GM12878 (cell line): Measurements from ENCODE around the gene CD151. TPM values are rescaled to one million over a fixed set of nuclear protein-coding genes. Genes with fewer than 3 reads are reported as not detected.

Source experiments
- ESRRA ChIP-seq: IDR thresholded peaks from 2 replicates; pipeline ENCODE4 v1.6.1; 2012; ENCODE audit warnings: mild to moderate bottlenecking, low read length, improper control_type of control experiment
- FOS ChIP-seq: IDR thresholded peaks from 3 replicates; pipeline ENCODE4 v1.6.1; 2011; ENCODE audit warnings: borderline replicate concordance; ENCODE audit not compliant: insufficient read length; ENCODE audit errors: extremely low read depth
- HCFC1 ChIP-seq: fragments of 150-350 bp; IDR thresholded peaks from 2 replicates; pipeline ENCODE4 v1.6.1; 2014; ENCODE audit warnings: low read length
- SMC3 ChIP-seq: IDR thresholded peaks from 2 replicates; pipeline ENCODE4 v1.6.1; 2011; ENCODE audit warnings: low read length, improper control_type of control experiment, borderline replicate concordance
- YY1 ChIP-seq: IDR thresholded peaks from 2 replicates; pipeline ENCODE4 v1.6.1; 2011; ENCODE audit warnings: low read depth, mild to moderate bottlenecking, low read length
- ZNF384 ChIP-seq: IDR thresholded peaks from 2 replicates; pipeline ENCODE4 v1.6.1; 2012; ENCODE audit warnings: low read depth, mild to moderate bottlenecking, low read length, improper control_type of control experiment, borderline replicate concordance
- polyA plus RNA-seq, 11 experiments: library from polyadenylated mRNA; depleted of rRNA in 4 of 11; unstranded in 6 of 11; stranded (reverse) in 5 of 11; fragments of >200 nt; fragmentation: Nextera tagmentation in 4 of 11; fragmentation: Illumina TruSeq in 1 of 11; extraction: Ambion mirVana in 4 of 11; extraction: Trizol in 1 of 11; gene quantifications; 1 replicate in 1 of 11; 2 replicates in 10 of 11; pipeline versions ENCODE4 v1.2.1 to v1.2.3, GENCODE V29; 2011 to 2016; ENCODE audit warnings: inconsistent platforms in 2 of 11, missing spikeins in 2 of 11, low read depth in 1 of 11
- total RNA-seq, 4 experiments: library from RNA; depleted of rRNA in 3 of 4; stranded (reverse); fragments of >200 nt in 3 of 4; fragmentation: Illumina TruSeq in 1 of 4; extraction: Trizol in 1 of 4; gene quantifications; 2 replicates each; pipeline versions ENCODE4 v1.2.1 to v1.2.3, GENCODE V29; 2013 to 2021
- TF ChIP-seq, protein P1 (sequence below): fragments of 150-350 bp; IDR thresholded peaks from 2 replicates; pipeline ENCODE4 v1.6.1; 2014; ENCODE audit warnings: mild to moderate bottlenecking, low read depth, low read length
- TF ChIP-seq, protein P2 (sequence below), 3 experiments: IDR thresholded peaks in 2 of 3; conservative IDR thresholded peaks in 1 of 3; 2 replicates each; pipeline ENCODE4 v1.5.1; 2011; ENCODE audit warnings: low read depth in 3 of 3, low read length in 3 of 3, mild to moderate bottlenecking in 3 of 3, control low read depth in 2 of 3, moderate library complexity in 2 of 3, inconsistent platforms in 1 of 3, mixed read lengths in 1 of 3; ENCODE audit not compliant: control insufficient read depth in 2 of 3, insufficient read depth in 1 of 3; ENCODE audit errors: extremely low read depth in 1 of 3
- TF ChIP-seq, protein P3 (sequence below): fragments of 450-650 bp; conservative IDR thresholded peaks from 2 replicates; pipeline ENCODE4 v1.6.1; 2017; ENCODE audit warnings: mild to moderate bottlenecking, moderate library complexity
- TF ChIP-seq, protein P4 (sequence below): IDR thresholded peaks from 2 replicates; pipeline ENCODE4 v1.6.1; 2011; ENCODE audit warnings: borderline replicate concordance, low read depth, mild to moderate bottlenecking, moderate library complexity, mixed read lengths, low read length; ENCODE audit not compliant: insufficient read depth; ENCODE audit errors: extremely low read length
- TF ChIP-seq, protein P5 (sequence below): fragments of 450-650 bp; IDR thresholded peaks from 2 replicates; pipeline ENCODE4 v1.6.1; 2017; ENCODE audit warnings: low read depth, mild to moderate bottlenecking, moderate library complexity
- TF ChIP-seq, protein P6 (sequence below): IDR thresholded peaks from 2 replicates; pipeline ENCODE4 v1.6.1; 2011; ENCODE audit warnings: low read depth, low read length, improper control_type of control experiment, borderline replicate concordance
- TF ChIP-seq, protein P7 (sequence below): IDR thresholded peaks from 2 replicates; pipeline ENCODE4 v1.6.1; 2012; ENCODE audit warnings: improper control_type of control experiment, low read depth, low read length; ENCODE audit not compliant: insufficient replicate concordance

CD151 gene
- total and polyA plus RNA-seq, 10 of the 15 experiments (the other 5 are each of a cell fraction or from before 2014, with no cell fraction given): 0.52 to 41.7 (median 14.7) TPM

DNA sequence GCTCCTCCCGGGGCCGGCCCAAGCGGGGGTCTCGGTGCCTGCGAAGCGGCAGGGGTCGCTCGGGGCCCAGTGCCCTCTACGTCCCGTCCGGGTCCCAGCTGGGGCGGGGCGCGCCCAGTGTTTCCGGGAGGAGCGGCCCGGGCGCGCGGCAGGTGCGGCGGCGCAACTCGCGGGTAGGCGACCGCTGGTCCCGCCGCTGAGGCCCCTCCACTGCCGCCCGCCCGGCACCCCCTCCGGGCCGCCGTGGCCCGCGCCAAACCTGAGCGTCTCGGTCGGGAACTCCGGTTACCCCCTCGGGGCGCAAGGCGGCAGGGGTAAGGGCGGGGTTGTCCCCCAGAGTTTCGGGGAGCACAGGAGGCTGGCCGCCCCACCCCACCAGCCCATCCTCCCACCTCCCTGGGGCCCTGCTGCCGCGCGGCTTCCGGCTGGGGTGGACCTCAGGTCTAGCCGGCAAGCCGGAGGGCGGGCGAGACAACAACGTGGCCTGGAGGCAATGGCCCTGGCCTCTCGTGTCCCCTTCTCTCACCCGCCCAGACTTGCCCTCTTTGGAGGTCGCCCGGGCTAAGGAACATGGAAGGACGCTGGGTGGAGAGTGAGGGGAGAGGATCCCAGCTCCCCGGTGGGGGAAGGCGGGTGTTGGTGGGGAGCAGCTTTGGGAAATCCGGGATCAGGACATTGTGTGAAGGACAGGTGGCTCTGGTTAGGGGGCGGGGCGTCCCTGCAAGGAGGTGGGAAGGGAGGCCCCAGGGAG, 5.4 kb upstream of the CD151 start (continued):
- TF ChIP-seq, protein P1, sequence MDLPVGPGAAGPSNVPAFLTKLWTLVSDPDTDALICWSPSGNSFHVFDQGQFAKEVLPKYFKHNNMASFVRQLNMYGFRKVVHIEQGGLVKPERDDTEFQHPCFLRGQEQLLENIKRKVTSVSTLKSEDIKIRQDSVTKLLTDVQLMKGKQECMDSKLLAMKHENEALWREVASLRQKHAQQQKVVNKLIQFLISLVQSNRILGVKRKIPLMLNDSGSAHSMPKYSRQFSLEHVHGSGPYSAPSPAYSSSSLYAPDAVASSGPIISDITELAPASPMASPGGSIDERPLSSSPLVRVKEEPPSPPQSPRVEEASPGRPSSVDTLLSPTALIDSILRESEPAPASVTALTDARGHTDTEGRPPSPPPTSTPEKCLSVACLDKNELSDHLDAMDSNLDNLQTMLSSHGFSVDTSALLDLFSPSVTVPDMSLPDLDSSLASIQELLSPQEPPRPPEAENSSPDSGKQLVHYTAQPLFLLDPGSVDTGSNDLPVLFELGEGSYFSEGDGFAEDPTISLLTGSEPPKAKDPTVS: no peak
- TF ChIP-seq HCFC1 (no peak), ZNF384 (no peak), ESRRA (no peak), SMC3 (no peak), FOS (no peak), YY1 (no peak)
- TF ChIP-seq, protein P2, sequence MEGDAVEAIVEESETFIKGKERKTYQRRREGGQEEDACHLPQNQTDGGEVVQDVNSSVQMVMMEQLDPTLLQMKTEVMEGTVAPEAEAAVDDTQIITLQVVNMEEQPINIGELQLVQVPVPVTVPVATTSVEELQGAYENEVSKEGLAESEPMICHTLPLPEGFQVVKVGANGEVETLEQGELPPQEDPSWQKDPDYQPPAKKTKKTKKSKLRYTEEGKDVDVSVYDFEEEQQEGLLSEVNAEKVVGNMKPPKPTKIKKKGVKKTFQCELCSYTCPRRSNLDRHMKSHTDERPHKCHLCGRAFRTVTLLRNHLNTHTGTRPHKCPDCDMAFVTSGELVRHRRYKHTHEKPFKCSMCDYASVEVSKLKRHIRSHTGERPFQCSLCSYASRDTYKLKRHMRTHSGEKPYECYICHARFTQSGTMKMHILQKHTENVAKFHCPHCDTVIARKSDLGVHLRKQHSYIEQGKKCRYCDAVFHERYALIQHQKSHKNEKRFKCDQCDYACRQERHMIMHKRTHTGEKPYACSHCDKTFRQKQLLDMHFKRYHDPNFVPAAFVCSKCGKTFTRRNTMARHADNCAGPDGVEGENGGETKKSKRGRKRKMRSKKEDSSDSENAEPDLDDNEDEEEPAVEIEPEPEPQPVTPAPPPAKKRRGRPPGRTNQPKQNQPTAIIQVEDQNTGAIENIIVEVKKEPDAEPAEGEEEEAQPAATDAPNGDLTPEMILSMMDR (IDR thresholded peaks at IDR 0.05 in 2 of 3, conservative IDR thresholded peaks at IDR 0.05 in 1 of 3; ENCODE audit: control insufficient read depth in 2 of 3, extremely low read depth in 1 of 3, insufficient read depth in 1 of 3, low read depth in 3 of 3, low read length in 3 of 3): no peak
- TF ChIP-seq, protein P3, sequence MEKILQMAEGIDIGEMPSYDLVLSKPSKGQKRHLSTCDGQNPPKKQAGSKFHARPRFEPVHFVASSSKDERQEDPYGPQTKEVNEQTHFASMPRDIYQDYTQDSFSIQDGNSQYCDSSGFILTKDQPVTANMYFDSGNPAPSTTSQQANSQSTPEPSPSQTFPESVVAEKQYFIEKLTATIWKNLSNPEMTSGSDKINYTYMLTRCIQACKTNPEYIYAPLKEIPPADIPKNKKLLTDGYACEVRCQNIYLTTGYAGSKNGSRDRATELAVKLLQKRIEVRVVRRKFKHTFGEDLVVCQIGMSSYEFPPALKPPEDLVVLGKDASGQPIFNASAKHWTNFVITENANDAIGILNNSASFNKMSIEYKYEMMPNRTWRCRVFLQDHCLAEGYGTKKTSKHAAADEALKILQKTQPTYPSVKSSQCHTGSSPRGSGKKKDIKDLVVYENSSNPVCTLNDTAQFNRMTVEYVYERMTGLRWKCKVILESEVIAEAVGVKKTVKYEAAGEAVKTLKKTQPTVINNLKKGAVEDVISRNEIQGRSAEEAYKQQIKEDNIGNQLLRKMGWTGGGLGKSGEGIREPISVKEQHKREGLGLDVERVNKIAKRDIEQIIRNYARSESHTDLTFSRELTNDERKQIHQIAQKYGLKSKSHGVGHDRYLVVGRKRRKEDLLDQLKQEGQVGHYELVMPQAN: peak; percentile 77
- TF ChIP-seq, protein P4, sequence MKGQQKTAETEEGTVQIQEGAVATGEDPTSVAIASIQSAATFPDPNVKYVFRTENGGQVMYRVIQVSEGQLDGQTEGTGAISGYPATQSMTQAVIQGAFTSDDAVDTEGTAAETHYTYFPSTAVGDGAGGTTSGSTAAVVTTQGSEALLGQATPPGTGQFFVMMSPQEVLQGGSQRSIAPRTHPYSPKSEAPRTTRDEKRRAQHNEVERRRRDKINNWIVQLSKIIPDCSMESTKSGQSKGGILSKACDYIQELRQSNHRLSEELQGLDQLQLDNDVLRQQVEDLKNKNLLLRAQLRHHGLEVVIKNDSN: no peak
- TF ChIP-seq, protein P5, sequence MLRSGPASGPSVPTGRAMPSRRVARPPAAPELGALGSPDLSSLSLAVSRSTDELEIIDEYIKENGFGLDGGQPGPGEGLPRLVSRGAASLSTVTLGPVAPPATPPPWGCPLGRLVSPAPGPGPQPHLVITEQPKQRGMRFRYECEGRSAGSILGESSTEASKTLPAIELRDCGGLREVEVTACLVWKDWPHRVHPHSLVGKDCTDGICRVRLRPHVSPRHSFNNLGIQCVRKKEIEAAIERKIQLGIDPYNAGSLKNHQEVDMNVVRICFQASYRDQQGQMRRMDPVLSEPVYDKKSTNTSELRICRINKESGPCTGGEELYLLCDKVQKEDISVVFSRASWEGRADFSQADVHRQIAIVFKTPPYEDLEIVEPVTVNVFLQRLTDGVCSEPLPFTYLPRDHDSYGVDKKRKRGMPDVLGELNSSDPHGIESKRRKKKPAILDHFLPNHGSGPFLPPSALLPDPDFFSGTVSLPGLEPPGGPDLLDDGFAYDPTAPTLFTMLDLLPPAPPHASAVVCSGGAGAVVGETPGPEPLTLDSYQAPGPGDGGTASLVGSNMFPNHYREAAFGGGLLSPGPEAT: peak; percentile 22; the same call in 1 of the 2 replicates
- TF ChIP-seq, protein P6, sequence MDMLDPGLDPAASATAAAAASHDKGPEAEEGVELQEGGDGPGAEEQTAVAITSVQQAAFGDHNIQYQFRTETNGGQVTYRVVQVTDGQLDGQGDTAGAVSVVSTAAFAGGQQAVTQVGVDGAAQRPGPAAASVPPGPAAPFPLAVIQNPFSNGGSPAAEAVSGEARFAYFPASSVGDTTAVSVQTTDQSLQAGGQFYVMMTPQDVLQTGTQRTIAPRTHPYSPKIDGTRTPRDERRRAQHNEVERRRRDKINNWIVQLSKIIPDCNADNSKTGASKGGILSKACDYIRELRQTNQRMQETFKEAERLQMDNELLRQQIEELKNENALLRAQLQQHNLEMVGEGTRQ: no peak
- TF ChIP-seq, protein P7, sequence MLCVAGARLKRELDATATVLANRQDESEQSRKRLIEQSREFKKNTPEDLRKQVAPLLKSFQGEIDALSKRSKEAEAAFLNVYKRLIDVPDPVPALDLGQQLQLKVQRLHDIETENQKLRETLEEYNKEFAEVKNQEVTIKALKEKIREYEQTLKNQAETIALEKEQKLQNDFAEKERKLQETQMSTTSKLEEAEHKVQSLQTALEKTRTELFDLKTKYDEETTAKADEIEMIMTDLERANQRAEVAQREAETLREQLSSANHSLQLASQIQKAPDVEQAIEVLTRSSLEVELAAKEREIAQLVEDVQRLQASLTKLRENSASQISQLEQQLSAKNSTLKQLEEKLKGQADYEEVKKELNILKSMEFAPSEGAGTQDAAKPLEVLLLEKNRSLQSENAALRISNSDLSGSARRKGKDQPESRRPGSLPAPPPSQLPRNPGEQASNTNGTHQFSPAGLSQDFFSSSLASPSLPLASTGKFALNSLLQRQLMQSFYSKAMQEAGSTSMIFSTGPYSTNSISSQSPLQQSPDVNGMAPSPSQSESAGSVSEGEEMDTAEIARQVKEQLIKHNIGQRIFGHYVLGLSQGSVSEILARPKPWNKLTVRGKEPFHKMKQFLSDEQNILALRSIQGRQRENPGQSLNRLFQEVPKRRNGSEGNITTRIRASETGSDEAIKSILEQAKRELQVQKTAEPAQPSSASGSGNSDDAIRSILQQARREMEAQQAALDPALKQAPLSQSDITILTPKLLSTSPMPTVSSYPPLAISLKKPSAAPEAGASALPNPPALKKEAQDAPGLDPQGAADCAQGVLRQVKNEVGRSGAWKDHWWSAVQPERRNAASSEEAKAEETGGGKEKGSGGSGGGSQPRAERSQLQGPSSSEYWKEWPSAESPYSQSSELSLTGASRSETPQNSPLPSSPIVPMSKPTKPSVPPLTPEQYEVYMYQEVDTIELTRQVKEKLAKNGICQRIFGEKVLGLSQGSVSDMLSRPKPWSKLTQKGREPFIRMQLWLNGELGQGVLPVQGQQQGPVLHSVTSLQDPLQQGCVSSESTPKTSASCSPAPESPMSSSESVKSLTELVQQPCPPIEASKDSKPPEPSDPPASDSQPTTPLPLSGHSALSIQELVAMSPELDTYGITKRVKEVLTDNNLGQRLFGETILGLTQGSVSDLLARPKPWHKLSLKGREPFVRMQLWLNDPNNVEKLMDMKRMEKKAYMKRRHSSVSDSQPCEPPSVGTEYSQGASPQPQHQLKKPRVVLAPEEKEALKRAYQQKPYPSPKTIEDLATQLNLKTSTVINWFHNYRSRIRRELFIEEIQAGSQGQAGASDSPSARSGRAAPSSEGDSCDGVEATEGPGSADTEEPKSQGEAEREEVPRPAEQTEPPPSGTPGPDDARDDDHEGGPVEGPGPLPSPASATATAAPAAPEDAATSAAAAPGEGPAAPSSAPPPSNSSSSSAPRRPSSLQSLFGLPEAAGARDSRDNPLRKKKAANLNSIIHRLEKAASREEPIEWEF: no peak
